GM18499 (cell line): ENCODE measurements around the gene UBE2E3.

Source experiments
- ATAC-seq: cut with Tn5 transposase; IDR thresholded peaks from one replicate; pipeline ENCODE4 v1.9.1; 2021; ENCODE audit warnings: moderate number of reproducible peaks; ENCODE audit not compliant: insufficient read depth, unreplicated experiment

UBE2E3 gene

DNA sequence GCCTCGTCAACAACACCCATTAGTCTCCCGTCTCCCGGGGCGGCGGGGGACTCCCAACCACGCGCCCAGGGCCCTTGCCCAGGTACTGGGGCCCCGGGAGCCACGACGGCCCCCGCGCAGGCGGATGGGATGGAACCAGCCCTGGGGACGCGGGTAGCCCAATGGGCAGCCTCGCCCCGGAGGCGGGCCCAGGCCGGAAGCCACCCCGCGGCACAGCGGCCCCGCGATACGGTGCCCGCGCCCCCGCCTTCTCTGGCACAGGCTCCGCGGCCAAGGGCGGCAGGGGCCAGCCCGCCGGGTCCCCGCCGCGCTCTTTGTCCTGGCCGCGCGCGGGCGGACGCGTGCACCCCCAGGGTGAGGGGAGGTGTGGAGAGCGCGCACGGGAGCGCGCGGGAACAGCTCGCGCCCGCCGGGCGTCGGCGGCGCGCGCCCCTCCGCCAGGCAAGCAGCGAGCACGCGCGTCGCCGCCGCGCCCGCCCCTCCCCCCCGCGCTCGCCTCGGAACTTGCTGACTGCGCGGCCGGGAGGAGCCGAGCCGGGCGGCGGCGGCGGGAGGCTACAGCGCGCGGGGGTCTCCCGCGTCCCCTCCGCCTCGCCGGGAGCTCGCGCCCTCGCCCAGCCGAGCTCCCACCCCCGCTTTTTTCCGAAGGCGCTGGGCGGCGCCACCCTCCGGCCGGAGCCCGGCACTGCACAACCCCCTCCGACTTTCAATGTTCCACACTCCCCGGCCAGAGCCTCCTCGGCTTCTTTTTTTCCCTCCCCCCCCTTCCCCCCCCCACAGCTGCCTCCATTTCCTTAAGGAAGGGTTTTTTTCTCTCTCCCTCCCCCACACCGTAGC, at the start of gene UBE2E3:
Gene UBE2E3 (plus strand): TSS at position 500 of the 837 bp plus-strand sequence. CDS start 1,438 bp downstream, outside the sequence.
- peak; percentile 41 for ATAC-seq

DNA sequence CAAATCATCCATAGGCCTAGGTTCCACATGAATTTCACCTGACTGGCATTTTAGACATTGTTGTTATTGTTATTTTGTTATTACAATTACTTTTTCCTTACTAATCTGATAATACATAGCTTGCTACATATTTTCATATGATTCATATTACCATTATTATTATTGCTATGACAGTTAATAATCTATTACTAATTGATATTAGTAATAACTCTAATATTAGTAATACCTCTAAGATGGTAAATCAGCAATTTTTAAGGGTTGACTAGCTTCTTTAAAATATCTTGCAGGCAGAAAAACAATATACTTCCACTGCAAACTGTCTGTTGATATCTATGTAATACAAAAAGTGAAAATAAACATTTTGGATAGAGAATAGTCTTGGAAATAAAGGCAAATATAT, 48.6 kb upstream of the UBE2E3 start:
- ATAC-seq = no peak

DNA sequence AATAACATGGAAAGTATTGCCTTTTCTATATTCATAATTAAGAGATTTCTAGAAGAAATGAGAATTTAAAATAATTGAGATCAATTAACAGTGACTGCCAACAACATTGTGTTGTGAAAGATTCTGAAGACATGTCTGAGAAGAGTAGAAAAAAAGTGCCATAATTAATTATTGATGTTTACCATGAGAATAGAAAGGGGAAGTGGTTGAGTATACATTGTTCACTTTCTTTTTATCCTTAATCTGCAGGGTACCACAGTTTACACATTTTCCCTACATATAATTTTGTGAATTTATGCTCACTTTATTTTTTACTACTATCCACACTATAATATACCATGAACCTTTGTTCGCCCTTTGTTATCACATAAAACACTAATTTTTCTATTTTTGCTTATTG, 47.1 kb upstream of the UBE2E3 start:
- no peak for ATAC-seq

DNA sequence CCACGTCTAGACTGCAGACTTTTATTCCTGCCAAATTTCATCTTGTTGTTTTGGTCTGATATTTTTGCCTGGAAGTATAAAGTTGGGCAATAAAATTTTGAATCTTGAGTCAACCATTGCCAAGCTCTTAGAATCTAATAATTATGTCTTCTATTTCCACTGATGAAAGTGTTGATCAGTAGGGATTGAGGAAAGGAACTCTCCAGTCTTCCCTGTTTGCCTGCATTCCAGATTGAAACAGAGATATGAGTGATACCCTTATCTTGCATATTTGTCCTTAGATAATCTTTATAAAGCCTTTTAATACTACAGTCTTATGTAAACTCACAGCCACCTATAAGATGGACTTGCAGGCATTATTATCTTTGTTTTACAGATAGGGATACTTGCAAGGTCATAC, 45.5 kb upstream of the UBE2E3 start:
- ATAC-seq = no peak

DNA sequence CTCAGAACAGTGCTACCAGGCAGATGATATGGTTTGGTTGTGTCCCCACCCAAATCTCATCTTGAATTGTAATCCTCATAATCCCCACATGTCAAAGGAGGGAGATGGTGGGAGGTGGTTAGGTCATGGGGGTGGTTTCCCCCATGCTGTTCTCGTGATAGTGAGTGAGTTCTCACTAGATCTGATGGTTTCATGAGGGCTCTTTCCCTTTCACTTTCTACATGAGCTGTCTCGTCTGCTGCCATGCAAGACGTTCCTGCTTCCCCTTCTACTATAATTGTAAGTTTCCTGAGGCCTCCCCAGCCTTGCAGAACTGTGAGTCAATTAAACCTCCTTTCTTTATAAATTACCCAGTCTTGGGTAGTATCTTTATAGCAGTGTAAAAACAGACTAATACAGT, 42.9 kb upstream of the UBE2E3 start:
- peak; percentile 93 for ATAC-seq

DNA sequence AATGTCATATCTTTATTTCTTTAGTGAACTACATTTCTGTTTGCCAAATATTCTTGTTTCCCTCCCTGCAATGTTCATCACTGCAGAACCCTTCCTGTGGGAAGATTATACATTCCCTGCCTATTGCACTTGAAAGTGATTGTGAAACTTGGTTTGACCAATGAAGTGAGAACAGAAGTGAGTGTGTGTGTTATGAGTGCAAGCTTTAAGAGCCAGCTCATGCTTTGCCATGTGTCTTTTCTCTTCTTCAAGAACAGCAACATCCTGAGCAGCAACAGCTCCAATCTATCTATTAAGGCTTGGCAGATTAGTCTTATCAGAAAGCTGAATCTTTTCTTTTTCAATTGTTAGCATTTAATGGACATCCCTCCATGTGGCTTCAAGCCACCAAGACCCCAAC, 42.0 kb upstream of the UBE2E3 start:
- ATAC-seq = no peak

DNA sequence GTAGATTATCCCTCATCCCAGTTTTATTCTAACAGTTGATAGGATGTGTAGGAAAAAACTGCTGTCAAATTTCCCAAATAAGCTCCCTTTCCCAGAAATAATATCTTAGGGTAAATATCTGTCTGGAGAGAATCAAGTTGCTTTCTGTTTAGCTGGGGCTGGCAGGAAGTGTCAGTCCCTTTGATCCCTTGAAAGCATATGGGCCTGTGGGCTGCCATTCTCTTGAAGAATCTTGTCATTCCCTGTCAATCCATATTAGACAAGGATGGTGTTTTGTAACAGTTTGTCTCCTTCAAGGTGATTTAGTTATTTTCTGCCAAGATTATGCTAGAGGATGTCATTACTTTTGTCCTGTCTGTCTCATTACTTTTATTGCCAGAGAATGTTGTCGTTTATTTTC, 37.1 kb upstream of the UBE2E3 start:
- ATAC-seq = no peak

DNA sequence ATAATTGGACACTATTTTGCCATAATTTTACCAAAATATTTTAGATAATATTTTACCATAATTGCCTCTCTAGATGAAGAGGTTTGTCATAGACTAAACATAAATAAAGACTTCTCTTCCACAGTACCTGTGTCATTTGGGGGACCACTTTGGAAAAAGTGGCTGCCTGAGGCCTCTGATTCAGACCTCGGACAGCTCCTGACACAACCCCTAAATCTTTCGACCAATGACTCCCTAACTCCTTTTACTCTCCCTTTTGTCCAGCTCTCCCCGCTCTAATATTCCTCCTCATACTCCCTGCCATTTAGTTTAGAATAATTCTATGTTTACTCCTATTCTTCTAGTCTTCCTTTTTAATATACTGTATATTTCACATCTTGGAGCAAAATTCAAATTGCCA, 36.0 kb upstream of the UBE2E3 start:
- no peak for ATAC-seq

DNA sequence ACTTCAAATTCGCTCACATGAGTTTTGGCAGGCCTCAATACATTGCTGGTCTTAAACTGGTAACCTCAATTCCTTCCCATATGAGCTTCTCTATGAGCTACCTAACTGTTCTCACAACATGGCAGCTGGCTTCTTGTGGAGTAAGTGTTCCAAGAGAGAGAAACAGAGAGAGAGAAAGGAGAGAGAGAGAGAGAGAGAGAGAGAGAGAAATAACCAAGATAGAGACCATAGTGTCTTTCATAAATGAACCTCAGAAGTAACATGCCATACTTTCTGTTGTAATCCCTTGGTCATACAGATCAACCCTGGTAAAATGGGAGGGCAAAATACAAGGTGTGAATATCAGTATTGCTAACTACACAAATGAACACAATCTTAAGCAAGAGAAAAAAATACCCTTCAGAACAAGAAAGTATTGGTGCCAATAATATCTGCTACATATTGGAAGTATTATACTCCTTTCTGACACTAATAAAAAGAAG, 33.2 kb upstream of the UBE2E3 start:
- ATAC-seq = no peak

DNA sequence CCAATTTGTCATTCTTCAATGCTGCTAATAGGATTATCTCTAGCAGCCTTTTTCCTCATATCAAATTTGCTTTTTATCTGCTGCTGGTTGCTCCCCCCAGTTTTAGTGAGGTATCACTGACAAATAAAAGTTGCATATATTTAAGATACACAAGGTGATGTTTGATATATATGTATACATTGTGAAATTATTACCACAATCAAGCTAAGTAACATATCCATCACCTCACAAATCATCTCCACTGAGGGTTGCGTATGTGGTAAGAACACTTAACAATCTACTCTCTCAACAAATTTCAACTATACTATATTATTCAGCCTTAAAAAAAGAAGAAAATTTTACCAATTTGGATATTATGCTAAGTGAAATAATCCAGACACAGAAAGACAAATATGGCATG, 30.5 kb upstream of the UBE2E3 start:
- ATAC-seq = no peak

DNA sequence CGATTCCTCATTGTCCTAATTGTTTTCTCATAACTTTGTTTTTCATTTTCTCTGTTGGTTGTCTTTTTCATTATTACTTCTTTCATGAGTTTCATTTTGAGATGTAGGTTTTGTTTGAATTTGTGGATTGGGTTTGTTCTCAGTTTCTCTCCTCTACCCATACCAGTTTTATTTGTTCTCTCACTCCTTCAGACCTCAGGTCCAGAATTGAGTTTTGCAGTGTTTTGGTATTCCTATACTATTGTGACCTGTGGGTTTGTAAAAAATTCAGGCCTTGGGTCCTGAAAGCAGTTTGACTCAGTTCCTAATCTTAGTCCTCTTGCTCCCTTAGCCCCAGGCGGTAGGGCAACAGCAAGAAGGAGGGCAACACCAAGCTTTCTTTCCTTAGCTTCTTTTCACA, 28.3 kb upstream of the UBE2E3 start:
- peak; percentile 57 for ATAC-seq

DNA sequence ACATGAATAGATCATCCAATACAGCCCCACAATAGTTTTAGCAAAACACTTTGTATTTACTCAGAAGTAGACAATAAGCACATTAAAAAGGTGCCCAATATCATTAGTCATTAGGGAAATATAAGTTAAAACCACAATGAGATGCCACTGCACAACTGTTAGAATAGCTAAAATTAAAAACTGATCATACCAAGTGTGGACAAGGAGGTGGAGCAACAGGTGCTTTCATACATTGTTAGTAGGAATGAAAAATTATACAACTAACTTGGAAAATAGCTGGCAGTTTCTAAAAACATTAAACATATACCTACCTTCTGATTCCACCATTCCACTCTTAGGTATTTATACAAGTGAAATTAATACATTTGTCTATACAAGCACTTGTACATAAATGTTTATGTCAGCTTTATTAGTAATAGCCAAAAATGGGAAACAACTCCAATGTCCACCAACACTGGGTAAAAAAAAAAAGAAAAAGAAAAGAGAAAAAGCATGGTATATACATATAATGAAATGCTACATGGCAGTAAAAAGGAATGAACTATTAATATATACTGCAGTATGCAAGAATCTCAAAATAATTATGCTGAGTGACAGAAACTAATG, 27.6 kb upstream of the UBE2E3 start:
- ATAC-seq = no peak

DNA sequence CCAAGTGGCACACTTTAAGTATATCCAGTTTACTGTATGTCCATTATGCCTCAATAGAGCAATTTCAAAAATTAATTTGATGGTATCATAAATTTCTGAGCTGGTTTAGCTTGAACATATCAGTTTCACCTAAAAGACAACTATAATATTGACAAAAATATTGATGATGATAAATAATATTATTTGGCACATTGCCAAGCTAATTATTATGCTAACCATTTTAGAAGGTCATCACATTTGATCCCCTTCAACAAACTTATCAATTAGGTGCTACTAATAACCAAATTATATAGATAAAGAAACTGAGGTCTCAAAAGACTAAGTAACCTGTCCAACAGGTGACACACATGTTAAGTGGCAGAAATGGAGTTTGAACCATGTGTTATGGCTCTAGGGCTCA, 26.9 kb upstream of the UBE2E3 start:
- no peak for ATAC-seq

DNA sequence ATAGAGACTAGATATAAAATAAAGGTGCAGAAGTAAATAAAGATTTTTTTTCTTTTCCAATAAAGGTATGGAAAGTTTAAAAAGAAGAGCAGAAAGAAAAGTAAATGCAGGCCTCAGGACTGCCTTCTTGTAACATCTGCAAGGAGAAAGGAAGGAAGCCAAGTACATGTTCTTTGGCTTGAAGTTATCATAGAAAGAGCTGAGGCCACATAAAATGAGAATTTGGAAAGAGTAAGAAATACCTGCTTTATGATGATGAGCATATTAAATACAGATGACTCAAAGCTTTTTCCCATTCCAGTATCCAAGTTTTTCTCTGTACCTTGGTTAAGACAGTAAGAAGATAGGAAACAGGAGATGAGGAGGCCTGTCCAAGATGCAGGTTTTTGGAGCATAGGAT, 25.3 kb upstream of the UBE2E3 start:
- no peak for ATAC-seq

DNA sequence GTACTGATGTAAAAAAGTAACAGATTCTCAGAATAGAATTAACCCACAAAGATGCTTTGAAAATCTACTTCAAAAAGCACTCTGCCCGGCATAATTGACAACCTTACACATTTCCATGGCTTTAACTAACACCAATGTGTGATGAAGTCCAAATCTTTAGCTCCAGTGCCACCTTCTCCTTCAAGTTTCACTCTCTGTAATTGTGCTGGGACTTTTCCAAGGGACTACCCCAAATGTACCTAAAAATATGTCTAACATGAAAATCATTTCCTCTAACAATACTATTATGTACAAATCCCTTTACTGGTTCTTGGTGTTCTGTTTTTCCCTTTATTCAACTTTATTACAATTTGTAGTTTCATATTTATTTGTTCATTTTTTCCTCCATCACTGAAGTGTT, 20.6 kb upstream of the UBE2E3 start:
- ATAC-seq = no peak

DNA sequence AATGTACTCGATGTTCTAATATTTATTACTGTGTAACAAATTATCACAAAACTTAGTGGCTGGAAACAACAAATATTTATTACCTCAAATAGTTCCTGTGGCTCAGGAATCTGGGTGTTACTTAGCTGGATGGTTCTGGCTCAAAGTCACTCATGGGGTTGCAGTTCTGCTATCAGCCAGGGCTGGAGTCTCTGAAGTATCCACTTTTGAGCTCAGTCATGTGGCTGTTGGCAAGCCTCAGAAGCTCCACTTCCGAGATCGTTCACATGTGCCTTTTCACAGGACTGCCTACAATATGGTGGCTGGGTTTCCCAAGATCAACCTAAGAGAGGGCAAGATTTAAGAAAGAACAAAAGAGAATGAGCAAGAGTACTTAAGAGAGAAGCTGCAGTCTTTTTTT, 19.4 kb upstream of the UBE2E3 start:
- ATAC-seq = no peak

DNA sequence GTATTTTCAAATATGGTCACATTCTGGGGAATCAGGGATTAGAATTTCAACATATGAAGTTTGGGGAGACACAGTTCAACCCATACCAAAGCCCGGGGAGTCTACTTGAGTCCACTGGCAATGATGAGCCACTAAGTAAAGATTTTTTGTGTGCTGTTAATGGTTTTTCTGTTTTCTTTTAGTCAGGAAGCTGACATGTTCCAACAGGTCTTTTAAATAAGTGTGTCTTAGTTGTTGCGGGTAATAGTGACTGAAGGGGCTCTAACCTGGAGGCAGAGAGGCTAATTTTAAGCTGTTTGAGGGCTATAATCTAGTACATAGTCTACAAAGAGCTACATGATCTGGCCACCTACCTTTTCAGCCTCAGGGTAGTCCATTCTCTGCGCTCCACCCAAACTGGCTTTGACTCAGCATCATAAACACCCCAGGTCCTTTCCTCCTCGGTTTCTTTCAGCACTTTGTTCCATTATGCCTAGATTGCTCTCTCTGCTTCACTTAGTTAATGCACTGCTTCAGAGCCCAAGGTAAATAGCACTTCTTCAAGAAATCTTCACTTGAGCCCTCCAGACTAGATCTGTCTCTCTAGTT, 17.6 kb upstream of the UBE2E3 start:
- no peak for ATAC-seq

DNA sequence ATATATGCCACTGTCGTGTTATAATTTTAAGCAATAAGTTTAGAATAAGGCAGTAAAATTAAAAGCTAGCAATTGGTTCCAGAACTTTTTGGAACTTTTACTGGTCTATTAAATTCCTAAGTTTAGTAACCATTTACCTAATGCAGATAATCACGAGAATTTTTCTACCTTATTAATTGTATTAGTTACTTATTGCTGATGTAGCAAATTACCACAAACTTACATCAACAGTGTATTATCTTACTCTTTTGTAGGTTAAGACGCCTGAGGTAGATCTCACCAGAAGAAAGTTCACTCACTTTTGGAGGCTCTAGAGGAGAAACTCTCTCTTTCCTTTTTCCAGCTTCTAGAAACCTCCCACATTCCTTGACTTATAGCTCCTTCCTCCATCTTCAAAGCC, 14.0 kb upstream of the UBE2E3 start:
- ATAC-seq = no peak

DNA sequence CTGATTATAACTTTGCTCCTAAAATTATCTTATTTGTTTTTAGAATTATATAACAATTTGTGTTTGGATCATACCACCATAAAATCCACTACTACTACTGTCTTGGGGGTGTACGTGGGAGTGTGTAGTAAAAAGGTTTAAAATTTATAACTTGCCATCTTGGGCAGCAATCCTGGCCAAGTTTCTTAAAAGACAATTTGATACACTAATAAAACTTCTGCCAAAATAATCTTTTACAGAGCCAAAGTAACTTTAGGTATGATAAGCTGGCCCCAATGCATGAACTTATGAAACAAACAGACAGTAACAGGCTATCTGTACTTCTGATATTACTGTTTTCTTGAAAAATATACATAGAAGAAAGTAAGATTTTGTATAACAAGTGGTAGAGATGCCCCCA, 11.3 kb upstream of the UBE2E3 start:
- no peak for ATAC-seq

DNA sequence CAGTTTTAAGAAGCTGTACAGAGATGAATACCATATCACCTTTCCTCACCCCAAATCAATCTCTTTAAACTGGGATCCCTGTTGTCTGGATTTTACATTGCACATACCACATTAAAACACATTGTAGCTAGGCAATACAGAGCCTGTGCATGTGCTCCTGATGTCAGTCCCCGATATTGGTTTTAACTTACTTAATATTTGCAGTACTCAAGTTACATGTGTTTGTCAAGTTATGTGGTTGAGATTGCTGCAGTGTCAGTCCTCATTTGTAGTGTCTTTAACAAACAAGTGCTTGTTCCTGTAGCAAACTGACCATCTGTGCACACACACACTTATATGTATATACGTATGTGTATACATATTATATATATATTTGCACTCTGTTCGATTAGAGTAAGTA, 10.4 kb upstream of the UBE2E3 start:
- ATAC-seq = no peak

DNA sequence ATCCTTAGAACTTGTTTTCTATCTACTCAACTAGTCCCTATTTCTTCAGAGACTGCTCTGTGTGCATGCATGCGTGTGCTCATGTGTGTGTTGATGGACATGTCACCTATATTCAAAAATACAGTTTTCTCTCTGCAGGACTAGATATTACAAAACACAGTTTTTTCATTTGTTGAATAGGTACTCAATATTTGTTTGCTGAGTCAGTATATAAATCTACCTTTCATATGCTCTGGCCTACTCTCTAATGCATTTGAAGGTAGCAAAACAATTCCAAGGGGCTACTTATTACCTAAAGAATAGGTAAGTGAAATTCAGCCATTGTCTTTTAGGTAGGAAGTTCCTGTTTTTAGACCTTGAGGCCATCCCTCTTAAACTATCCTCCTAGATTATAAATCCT, 8.6 kb upstream of the UBE2E3 start:
- ATAC-seq = no peak

DNA sequence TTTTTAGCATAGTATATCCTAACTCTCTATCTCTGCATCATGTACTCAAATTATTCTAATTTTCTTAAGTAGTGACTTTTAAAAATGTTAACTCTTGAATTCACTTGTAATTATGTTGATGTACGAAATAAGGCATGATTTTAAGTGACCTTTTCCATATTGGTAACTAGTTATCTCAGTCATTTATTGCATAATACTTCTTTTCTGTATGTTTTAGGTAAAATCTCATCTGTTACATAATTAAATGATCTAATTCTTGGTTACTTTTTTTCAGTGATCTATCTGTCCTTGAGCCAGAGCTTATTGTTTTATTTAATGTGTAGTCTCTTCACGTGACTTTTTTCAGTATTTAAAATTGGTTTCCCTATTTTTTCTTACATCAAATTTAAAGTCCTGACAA, 4.8 kb upstream of the UBE2E3 start:
- ATAC-seq = no peak
